Endothelial cell of umbilical vein (primary cell): ENCODE results near the gene STMN1. TPM values are rescaled to one million over a fixed set of nuclear protein-coding genes. Genes with fewer than 3 reads are reported as not detected.

Experiments used
- BruUV-seq: library from RNA; stranded (reverse); fragments of 400-500 nt; replicated peaks from 2 replicates; lab custom pipeline; 2021; lab: Mats Ljungman, UMichigan
- CTCF ChIA-PET: fragments of 300-600, 350-600 bp; sonication (Branson Sonifier 250); formaldehyde crosslinking; loops from one replicate; lab custom pipeline; 2021; ENCODE audit warnings: antibody characterized with exemption, inconsistent platforms; lab: Charles Lee
- POLR2A ChIA-PET: fragments of 300-600, 350-600 bp; sonication (Branson Sonifier 250); formaldehyde crosslinking; loops from one replicate; lab custom pipeline; 2021; ENCODE audit warnings: antibody characterized with exemption, inconsistent platforms; lab: Charles Lee
- DNase-seq: peaks from one replicate; pipeline ENCODE4 v3.0.0-alpha.2; 2011; ENCODE audit warnings: low read depth, low spot score
- FAIRE-seq: peaks from 2 replicates; lab custom pipeline; 2011; peaks lifted over from hg19 to GRCh38; lab: Jason Lieb, UNC
- H2AFZ ChIP-seq: 2 replicates; pipeline ENCODE4 v1.6.0; 2012; ENCODE audit warnings: low read depth, low read length, control low read depth, inconsistent platforms
- H3K27ac ChIP-seq: 2 replicates; pipeline ENCODE4 v1.5.1; 2011; ENCODE audit warnings: low read depth, mild to moderate bottlenecking, control low read depth, low read length, moderate library complexity; ENCODE audit not compliant: insufficient read depth
- H3K27me3 ChIP-seq, 2 experiments: 2 replicates each; pipeline versions ENCODE4 v1.6.0 to v1.6.1; 2011; ENCODE audit warnings: low read length in 2 of 2, mixed read lengths in 1 of 2; ENCODE audit not compliant: control insufficient read depth in 2 of 2, insufficient read depth in 2 of 2
- H3K36me3 ChIP-seq, 2 experiments: 2 replicates in 1 of 2; 3 replicates in 1 of 2; pipeline ENCODE4 v1.5.1; 2011; ENCODE audit warnings: low read length in 2 of 2, mild to moderate bottlenecking in 1 of 2, moderate library complexity in 1 of 2; ENCODE audit not compliant: control insufficient read depth in 2 of 2, insufficient read depth in 2 of 2; ENCODE audit errors: extremely low read depth in 1 of 2
- H3K4me1 ChIP-seq: 3 replicates; pipeline ENCODE4 v1.5.1; 2011; ENCODE audit warnings: mild to moderate bottlenecking, low read length; ENCODE audit not compliant: control insufficient read depth, insufficient read depth; ENCODE audit errors: extremely low read depth
- H3K4me2 ChIP-seq: 2 replicates; pipeline ENCODE4 v1.6.1; 2011; ENCODE audit warnings: low read length, control low read depth, mixed read lengths; ENCODE audit not compliant: insufficient read depth
- H3K4me3 ChIP-seq, 3 experiments: fragments of 200-600 bp in 1 of 3; sonication (generic), shearing (Covaris generic) in 1 of 3; replicated peaks in 1 of 3; 2 replicates each; pipeline ENCODE4 v1.5.1; 2011 to 2016; ENCODE audit warnings: control low read depth in 3 of 3, low read length in 3 of 3, mild to moderate bottlenecking in 2 of 3, inconsistent platforms in 1 of 3, low read depth in 1 of 3, moderate library complexity in 1 of 3; ENCODE audit not compliant: insufficient read depth in 1 of 3
- H3K79me2 ChIP-seq: 2 replicates; pipeline ENCODE4 v1.6.0; 2012; ENCODE audit warnings: low read length, inconsistent platforms; ENCODE audit not compliant: control insufficient read depth, insufficient read depth
- H3K9ac ChIP-seq: replicated peaks from 2 replicates; pipeline ENCODE3; 2011; ENCODE audit warnings: low read length, control low read depth; ENCODE audit not compliant: insufficient read depth; ENCODE audit errors: extremely low read depth
- H3K9me1 ChIP-seq: replicated peaks from 3 replicates; pipeline ENCODE4 v1.6.0; 2011; ENCODE audit warnings: mild to moderate bottlenecking, low read length; ENCODE audit not compliant: control insufficient read depth, insufficient read depth; ENCODE audit errors: extremely low read depth
- H3K9me3 ChIP-seq: replicated peaks from 2 replicates; pipeline ENCODE4 v1.5.1; 2012; ENCODE audit warnings: low read length, inconsistent platforms; ENCODE audit not compliant: control insufficient read depth, insufficient read depth
- H4K20me1 ChIP-seq: replicated peaks from 2 replicates; pipeline ENCODE3; 2011; ENCODE audit warnings: mild to moderate bottlenecking, low read length; ENCODE audit not compliant: control insufficient read depth, insufficient read depth; ENCODE audit errors: extremely low read depth
- CTCF ChIP-seq, 2 donors: IDR thresholded peaks; 1 replicate in 1 of 2; 2 replicates in 1 of 2; pipeline ENCODE4 v1.5.1; 2011; ENCODE audit warnings: low read length in 2 of 2, mild to moderate bottlenecking in 2 of 2, moderate library complexity in 2 of 2, control low read depth in 1 of 2, inconsistent platforms in 1 of 2, low read depth in 1 of 2; ENCODE audit not compliant: insufficient read depth in 1 of 2; ENCODE audit errors: extremely low read depth in 1 of 2
- FOS ChIP-seq: IDR thresholded peaks from 2 replicates; pipeline ENCODE4 v1.6.1; 2011; ENCODE audit warnings: mild to moderate bottlenecking, low read length, moderate library complexity, borderline replicate concordance; ENCODE audit not compliant: insufficient read depth
- JUN ChIP-seq: IDR thresholded peaks from 2 replicates; pipeline ENCODE4 v1.6.1; 2011; ENCODE audit warnings: borderline replicate concordance, low read depth; ENCODE audit not compliant: insufficient read length, insufficient read depth
- MAX ChIP-seq: IDR thresholded peaks from 2 replicates; pipeline ENCODE4 v1.6.1; 2011; ENCODE audit not compliant: insufficient read depth, insufficient read length
- MYC ChIP-seq: IDR thresholded peaks from one replicate; pipeline ENCODE4 v1.6.1; 2011; ENCODE audit warnings: mild to moderate bottlenecking, low read depth, low read length
- POLR2A ChIP-seq: IDR thresholded peaks from 2 replicates; pipeline ENCODE4 v1.6.1; 2012; ENCODE audit warnings: low read depth, mild to moderate bottlenecking, control low read depth, low read length
- dilution Hi-C: fragments of 300-500 bp; cut with MboI; formaldehyde crosslinking; loops from one replicate; pipeline ENCODE4 v1.15.0; 2019; ENCODE audit warnings: low sequenced_read_pairs; ENCODE audit not compliant: extremely low pct_ligation_motif_present
- intact Hi-C: fragments of 100-400 bp; cut with micrococcal nuclease; formaldehyde crosslinking; loops from one replicate; pipeline ENCODE4 v1.10.0; 2022
- polyA plus RNA-seq, 4 experiments: library from polyadenylated mRNA; depleted of rRNA in 3 of 4; stranded (reverse) in 3 of 4; unstranded in 1 of 4; fragments of >200 nt; gene quantifications; 2 replicates each; pipeline versions ENCODE4 v1.2.1 to v1.2.3, GENCODE V29; 2011 to 2012; ENCODE audit warnings: missing spikeins in 1 of 4
- total RNA-seq: library from RNA; stranded (reverse); gene quantifications from 2 replicates; pipeline ENCODE4 v1.2.3, GENCODE V29; 2021

STMN1 gene
- total and polyA plus RNA-seq, 2 donors (not counting 3 experiments of a cell fraction or from before 2014, with no cell fraction given) = 102 to 503 TPM

- intact Hi-C loops = no loop called here
- FAIRE-seq (no peak), DNase-seq (no peak)
- ChIA-PET POLR2A (no interaction called here), CTCF (no interaction called here)
- no peak overlapping the region for H3K9ac ChIP-seq
- peaks cover 0 to 6% of the 10 kb centered on the region in 2 experiments for H3K27me3 ChIP-seq
- H3K36me3 ChIP-seq = no peaks in the 10 kb centered on the region
- no peaks in the 10 kb centered on the region for H4K20me1 ChIP-seq
- H3K9me3 ChIP-seq = no peaks in the 10 kb centered on the region
- H2AFZ ChIP-seq = no peak overlapping the region
- no peaks in the 10 kb centered on the region for H3K79me2 ChIP-seq
- no peak for TF ChIP-seq MAX
- no peaks in the 10 kb centered on the region for H3K9me1 ChIP-seq
- no peak overlapping the region for H3K4me2 ChIP-seq
- no peak overlapping the region for H3K4me3 ChIP-seq
- no peak overlapping the region for H3K27ac ChIP-seq
- no TSS peak for BruUV-seq
- no peaks in the 10 kb centered on the region for H3K4me1 ChIP-seq
- dilution Hi-C loops = no loop called here
Measured at GRCh38 chr1:25932321-25932720, 26.1 kb upstream of the STMN1 start.

- Histone ChIP-seq H3K4me2 (no peak overlapping the region), H2AFZ (no peak overlapping the region), H4K20me1 (no peaks in the 10 kb centered on the region), H3K9ac (no peak overlapping the region), H3K4me3 (no peak overlapping the region), H3K27ac (no peak overlapping the region), H3K9me1 (no peaks in the 10 kb centered on the region), H3K79me2 (no peaks in the 10 kb centered on the region), H3K27me3 (peaks cover 0 to 10% of the 10 kb centered on the region in 2 experiments), H3K36me3 (no peaks in the 10 kb centered on the region), H3K9me3 (no peaks in the 10 kb centered on the region), H3K4me1 (no peaks in the 10 kb centered on the region)
- ChIA-PET POLR2A (interaction anchor here (0.6 kb wide), 1 partner anchor 15 kb away, joined by 3 read pairs; no protein-coding TSS in a partner anchor), CTCF (interaction anchor here (1.4 kb wide), 1 partner anchor 11 kb away, joined by 6 read pairs; no protein-coding TSS in a partner anchor)
- FAIRE-seq (no peak), DNase-seq (no peak)
- no peak for TF ChIP-seq MAX
- no peak for TF ChIP-seq FOS
- no peak for TF ChIP-seq JUN
- TF ChIP-seq MYC = no peak
- TF ChIP-seq POLR2A = no peak
- TF ChIP-seq CTCF (IDR thresholded peaks at IDR 0.05; ENCODE audit: extremely low read depth in 1 of 2, insufficient read depth in 1 of 2, low read depth in 1 of 2, low read length in 2 of 2) = no peak
- no TSS peak for BruUV-seq
- intact Hi-C loops (no loop called here), dilution Hi-C loops (no loop called here)
Measured at GRCh38 chr1:25929016-25929415, 22.8 kb upstream of the STMN1 start.
